ENCODE data around the gene UBXN11. TPM values are rescaled to one million over a fixed set of nuclear protein-coding genes. Genes with fewer than 3 reads are reported as not detected.

The UBXN11 gene
- total and polyA plus RNA-seq, 2 of the 13 experiments (the other 11 are each of a cell fraction or from before 2014, with no cell fraction given), result 9.3 to 10.4 TPM

DNA sequence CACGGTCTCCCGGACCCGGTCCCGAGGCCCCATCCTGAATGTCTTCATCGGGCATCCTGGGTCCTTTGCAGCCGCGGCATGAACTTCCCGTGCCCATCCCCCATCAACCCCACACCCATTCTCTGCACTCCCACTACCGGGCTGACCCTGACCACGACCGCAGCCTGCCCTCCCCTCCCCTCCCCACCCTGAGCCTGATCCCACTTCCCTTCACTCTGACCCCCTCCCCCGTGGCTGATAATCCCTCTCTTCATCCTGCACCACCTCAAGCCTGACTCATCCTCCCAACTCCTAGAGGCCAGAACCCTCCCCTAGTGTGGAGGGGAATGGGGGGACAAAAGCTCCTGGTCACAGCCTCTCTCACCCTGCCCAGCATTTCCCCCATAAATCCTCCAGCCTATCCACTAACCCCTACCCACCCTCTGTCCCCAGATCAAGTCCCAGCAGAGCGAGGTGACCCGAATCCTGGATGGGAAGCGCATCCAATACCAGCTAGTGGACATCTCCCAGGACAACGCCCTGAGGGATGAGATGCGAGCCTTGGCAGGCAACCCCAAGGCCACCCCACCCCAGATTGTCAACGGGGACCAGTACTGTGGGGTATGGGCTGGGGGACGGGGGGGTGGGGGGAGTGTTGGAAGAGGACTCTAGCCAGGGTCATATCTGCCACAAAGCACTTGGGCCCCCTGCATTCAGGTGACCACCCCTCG, 25.9 kb downstream of the UBXN11 start (continued):
- TF ChIP-seq, protein P1, sequence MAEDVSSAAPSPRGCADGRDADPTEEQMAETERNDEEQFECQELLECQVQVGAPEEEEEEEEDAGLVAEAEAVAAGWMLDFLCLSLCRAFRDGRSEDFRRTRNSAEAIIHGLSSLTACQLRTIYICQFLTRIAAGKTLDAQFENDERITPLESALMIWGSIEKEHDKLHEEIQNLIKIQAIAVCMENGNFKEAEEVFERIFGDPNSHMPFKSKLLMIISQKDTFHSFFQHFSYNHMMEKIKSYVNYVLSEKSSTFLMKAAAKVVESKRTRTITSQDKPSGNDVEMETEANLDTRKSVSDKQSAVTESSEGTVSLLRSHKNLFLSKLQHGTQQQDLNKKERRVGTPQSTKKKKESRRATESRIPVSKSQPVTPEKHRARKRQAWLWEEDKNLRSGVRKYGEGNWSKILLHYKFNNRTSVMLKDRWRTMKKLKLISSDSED (CRISPR knock-in tag; IDR thresholded peaks at IDR 0.05), result no peak
- TF ChIP-seq, protein P2, sequence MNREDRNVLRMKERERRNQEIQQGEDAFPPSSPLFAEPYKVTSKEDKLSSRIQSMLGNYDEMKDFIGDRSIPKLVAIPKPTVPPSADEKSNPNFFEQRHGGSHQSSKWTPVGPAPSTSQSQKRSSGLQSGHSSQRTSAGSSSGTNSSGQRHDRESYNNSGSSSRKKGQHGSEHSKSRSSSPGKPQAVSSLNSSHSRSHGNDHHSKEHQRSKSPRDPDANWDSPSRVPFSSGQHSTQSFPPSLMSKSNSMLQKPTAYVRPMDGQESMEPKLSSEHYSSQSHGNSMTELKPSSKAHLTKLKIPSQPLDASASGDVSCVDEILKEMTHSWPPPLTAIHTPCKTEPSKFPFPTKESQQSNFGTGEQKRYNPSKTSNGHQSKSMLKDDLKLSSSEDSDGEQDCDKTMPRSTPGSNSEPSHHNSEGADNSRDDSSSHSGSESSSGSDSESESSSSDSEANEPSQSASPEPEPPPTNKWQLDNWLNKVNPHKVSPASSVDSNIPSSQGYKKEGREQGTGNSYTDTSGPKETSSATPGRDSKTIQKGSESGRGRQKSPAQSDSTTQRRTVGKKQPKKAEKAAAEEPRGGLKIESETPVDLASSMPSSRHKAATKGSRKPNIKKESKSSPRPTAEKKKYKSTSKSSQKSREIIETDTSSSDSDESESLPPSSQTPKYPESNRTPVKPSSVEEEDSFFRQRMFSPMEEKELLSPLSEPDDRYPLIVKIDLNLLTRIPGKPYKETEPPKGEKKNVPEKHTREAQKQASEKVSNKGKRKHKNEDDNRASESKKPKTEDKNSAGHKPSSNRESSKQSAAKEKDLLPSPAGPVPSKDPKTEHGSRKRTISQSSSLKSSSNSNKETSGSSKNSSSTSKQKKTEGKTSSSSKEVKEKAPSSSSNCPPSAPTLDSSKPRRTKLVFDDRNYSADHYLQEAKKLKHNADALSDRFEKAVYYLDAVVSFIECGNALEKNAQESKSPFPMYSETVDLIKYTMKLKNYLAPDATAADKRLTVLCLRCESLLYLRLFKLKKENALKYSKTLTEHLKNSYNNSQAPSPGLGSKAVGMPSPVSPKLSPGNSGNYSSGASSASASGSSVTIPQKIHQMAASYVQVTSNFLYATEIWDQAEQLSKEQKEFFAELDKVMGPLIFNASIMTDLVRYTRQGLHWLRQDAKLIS (CRISPR knock-in tag; IDR thresholded peaks at IDR 0.05), result no peak
- TF ChIP-seq ZNF264 (CRISPR knock-in tag; IDR thresholded peaks at IDR 0.05) (no peak), REXO4 (CRISPR knock-in tag; IDR thresholded peaks at IDR 0.05; ENCODE audit: borderline replicate concordance) (no peak), KLF11 (CRISPR knock-in tag; IDR thresholded peaks at IDR 0.05) (no peak), CEBPG (CRISPR knock-in tag; IDR thresholded peaks at IDR 0.05) (no peak), ZNF660 (CRISPR knock-in tag; IDR thresholded peaks at IDR 0.05; ENCODE audit: borderline replicate concordance, low read depth) (no peak), NFE2 (CRISPR knock-in tag; IDR thresholded peaks at IDR 0.05) (no peak), ZFP62 (CRISPR knock-in tag; IDR thresholded peaks at IDR 0.05) (no peak), SMARCC2 (IDR thresholded peaks at IDR 0.05) (no peak), ZNF160 (CRISPR knock-in tag; IDR thresholded peaks at IDR 0.05) (no peak), LCORL (IDR thresholded peaks at IDR 0.05) (no peak), LCORL (CRISPR knock-in tag; IDR thresholded peaks at IDR 0.05) (no peak), PRPF4 (IDR thresholded peaks at IDR 0.05; ENCODE audit: low read depth, low read length, poor library complexity, severe bottlenecking) (no peak), ZNF598 (CRISPR knock-in tag; IDR thresholded peaks at IDR 0.05; ENCODE audit: borderline replicate concordance) (no peak), ZNF224 (CRISPR knock-in tag; IDR thresholded peaks at IDR 0.05) (no peak), HES4 (CRISPR knock-in tag; IDR thresholded peaks at IDR 0.05; ENCODE audit: borderline replicate concordance) (0 out of 2 replicates have a peak, but pooled peaks have one; percentile 8), ZNF256 (CRISPR knock-in tag; conservative IDR thresholded peaks at IDR 0.05) (no peak)
- TF ChIP-seq, protein P3, sequence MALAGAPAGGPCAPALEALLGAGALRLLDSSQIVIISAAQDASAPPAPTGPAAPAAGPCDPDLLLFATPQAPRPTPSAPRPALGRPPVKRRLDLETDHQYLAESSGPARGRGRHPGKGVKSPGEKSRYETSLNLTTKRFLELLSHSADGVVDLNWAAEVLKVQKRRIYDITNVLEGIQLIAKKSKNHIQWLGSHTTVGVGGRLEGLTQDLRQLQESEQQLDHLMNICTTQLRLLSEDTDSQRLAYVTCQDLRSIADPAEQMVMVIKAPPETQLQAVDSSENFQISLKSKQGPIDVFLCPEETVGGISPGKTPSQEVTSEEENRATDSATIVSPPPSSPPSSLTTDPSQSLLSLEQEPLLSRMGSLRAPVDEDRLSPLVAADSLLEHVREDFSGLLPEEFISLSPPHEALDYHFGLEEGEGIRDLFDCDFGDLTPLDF (CRISPR knock-in tag; IDR thresholded peaks at IDR 0.05), result no peak
- TF ChIP-seq, protein P4, sequence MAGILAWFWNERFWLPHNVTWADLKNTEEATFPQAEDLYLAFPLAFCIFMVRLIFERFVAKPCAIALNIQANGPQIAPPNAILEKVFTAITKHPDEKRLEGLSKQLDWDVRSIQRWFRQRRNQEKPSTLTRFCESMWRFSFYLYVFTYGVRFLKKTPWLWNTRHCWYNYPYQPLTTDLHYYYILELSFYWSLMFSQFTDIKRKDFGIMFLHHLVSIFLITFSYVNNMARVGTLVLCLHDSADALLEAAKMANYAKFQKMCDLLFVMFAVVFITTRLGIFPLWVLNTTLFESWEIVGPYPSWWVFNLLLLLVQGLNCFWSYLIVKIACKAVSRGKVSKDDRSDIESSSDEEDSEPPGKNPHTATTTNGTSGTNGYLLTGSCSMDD (CRISPR knock-in tag; IDR thresholded peaks at IDR 0.05), result no peak
- TF ChIP-seq, protein P5, sequence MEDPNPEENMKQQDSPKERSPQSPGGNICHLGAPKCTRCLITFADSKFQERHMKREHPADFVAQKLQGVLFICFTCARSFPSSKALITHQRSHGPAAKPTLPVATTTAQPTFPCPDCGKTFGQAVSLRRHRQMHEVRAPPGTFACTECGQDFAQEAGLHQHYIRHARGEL (CRISPR knock-in tag; IDR thresholded peaks at IDR 0.05), result no peak
